HG03469 (cell line): ENCODE data around the gene MMP19.

Experiments used
- ATAC-seq: cut with Tn5 transposase; IDR thresholded peaks from one replicate; pipeline ENCODE4 v1.9.1; 2021; ENCODE audit warnings: mild to moderate bottlenecking, moderate library complexity, moderate number of reproducible peaks; ENCODE audit not compliant: unreplicated experiment

MMP19 gene

GRCh38 chr12:55816881-55817344 is 25.8 kb downstream of the MMP19 start:
- ATAC-seq: no peak

GRCh38 chr12:55815473-55815872 is 27.3 kb downstream of the MMP19 start:
- no peak for ATAC-seq

- ATAC-seq: no peak
Observed at GRCh38 chr12:55814257-55814656, 28.5 kb downstream of the MMP19 start.

GRCh38 chr12:55812088-55812487 is 30.6 kb downstream of the MMP19 start:
- no peak for ATAC-seq

- no peak for ATAC-seq
Observed at GRCh38 chr12:55809274-55809673, 33.5 kb downstream of the MMP19 start.

GRCh38 chr12:55806982-55807381 is 35.8 kb downstream of the MMP19 start:
- no peak for ATAC-seq

- no peak for ATAC-seq
Observed at GRCh38 chr12:55797550-55797949, 45.2 kb downstream of the MMP19 start.

- ATAC-seq: no peak
Observed at GRCh38 chr12:55797068-55797467, 45.7 kb downstream of the MMP19 start.

- ATAC-seq: no peak
Observed at GRCh38 chr12:55795950-55796349, 46.8 kb downstream of the MMP19 start.

GRCh38 chr12:55789893-55790292 is 52.8 kb downstream of the MMP19 start:
- no peak for ATAC-seq

GRCh38 chr12:55789171-55789570 is 53.6 kb downstream of the MMP19 start:
- no peak for ATAC-seq

GRCh38 chr12:55788546-55788945 is 54.2 kb downstream of the MMP19 start:
- ATAC-seq: no peak
